ENCODE measurements around the gene SMAD3. TPM values are rescaled to one million over a fixed set of nuclear protein-coding genes. Genes with fewer than 3 reads are reported as not detected.

The SMAD3 gene
- total RNA-seq, 2 donors from 2014 or later: 19.7 to 52.4 TPM

DNA sequence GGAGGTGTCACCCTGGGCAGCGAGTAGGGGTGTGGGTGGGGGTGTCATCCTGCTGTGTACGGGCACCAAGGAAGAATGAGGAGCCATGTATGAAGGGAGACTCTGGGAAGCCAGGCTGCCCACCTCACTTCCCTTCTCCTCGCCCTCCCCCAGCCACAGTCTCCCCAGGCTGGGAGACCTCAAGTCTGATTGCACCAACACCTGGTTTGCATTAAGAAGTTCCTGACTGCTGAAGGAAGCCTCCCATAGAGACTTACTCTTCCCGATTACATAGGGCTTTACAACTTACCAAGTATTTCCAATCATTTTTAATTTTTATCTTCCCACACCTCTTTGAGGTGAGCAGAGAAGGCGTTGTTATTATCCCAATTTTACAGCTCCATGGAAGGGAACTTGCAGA lies 29.5 kb upstream of the SMAD3 start:
- 88 to 93% methylated on average over 5 of the region's 5 CpGs for WGBS, 2 donors
- no peak for ATAC-seq
- intact Hi-C loops (cut with DNase I): no loop called here

DNA sequence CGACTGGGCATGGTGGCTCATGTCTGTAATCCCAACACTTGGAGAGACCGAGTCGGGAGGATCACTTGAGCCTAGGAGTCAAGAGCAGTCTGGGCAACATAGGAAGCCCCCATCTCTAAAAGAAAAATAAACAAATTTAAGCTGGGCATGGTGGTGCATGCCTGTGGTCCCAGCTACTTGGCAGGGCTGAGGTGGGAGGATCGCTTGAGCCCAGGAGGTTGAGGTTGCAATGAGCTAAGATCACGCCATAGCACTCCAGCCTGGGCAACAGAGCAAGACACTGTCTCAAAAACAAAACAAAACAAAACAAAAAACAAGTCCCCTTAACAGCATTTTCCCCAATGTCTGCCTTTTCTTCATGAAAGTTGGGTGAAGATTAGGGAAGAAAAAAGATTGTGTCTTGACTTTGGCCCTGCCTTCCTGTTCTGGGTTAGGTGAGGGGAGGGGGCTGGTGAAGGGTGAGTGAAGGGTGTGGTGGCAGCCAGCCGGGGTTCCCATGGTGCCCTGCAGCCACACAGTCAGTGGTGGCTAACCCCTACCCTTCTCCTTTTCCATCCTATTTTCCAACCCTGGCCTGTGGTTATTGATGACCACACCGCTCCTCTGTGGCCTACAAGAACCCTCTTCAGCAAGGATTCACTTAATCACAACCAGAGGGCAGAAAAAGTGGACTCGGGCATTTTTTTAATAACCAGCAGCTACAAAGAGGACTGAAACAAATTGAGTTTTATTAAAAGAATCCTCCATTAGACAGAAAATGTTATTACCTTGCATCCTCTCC lies 28.4 kb upstream of the SMAD3 start:
- intact Hi-C loops (cut with DNase I): no loop called here
- Histone ChIP-seq H3K27me3 (no peaks in the 10 kb centered on the region), H3K4me3 (no peak overlapping the region), H3K9me3 (no peaks in the 10 kb centered on the region), H3K36me3 (replicated peaks in 1 of 2; ENCODE audit: insufficient read depth in 1 of 2, low read depth in 2 of 2) (no peaks in the 10 kb centered on the region), H3K27ac (no peak overlapping the region), H3K4me1 (peaks cover 17% of the 10 kb centered on the region)
- DNase-seq (no peak), ATAC-seq (no peak)
- no peak for TF ChIP-seq POLR2A (IDR thresholded peaks at IDR 0.05)
- TF ChIP-seq CTCF (IDR thresholded peaks at IDR 0.05): no peak
- WGBS, 2 donors: 87 to 89% methylated on average over 8 of the region's 8 CpGs

More for the DNA sequence above, 29.5 kb upstream of the SMAD3 start:
- no peak for TF ChIP-seq POLR2A (IDR thresholded peaks at IDR 0.05)
- Histone ChIP-seq H3K4me1 (peaks cover 19% of the 10 kb centered on the region), H3K9me3 (no peaks in the 10 kb centered on the region), H3K27ac (no peak overlapping the region), H3K4me3 (no peak overlapping the region), H3K27me3 (no peaks in the 10 kb centered on the region), H3K36me3 (replicated peaks in 1 of 2; ENCODE audit: insufficient read depth in 1 of 2, low read depth in 2 of 2) (no peaks in the 10 kb centered on the region)
- no peak for DNase-seq

DNA sequence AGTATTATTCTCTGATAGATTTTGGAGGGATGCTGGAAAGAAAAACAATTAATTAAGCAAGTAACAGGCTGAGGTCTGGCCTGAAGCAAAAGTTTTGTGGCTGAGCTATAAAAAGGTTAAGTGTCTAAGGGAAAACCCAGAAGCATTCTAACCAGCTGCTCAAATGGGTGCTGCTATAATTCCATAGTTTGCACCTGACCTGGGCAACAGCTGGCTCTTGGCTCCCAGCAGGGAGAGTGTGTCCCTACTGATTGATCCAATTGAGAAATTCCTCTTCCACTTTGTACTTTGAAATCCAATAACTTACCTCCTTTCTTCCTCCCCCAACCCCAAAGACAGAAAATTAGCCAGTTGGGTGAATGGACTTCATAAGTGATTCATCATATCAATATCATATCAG lies 27.7 kb upstream of the SMAD3 start:
- Histone ChIP-seq H3K4me3 (no peak overlapping the region), H3K27me3 (no peaks in the 10 kb centered on the region), H3K36me3 (replicated peaks in 1 of 2; ENCODE audit: insufficient read depth in 1 of 2, low read depth in 2 of 2) (no peaks in the 10 kb centered on the region), H3K27ac (no peak overlapping the region), H3K4me1 (peaks cover 24% of the 10 kb centered on the region), H3K9me3 (no peaks in the 10 kb centered on the region)
- ATAC-seq (no peak), DNase-seq (no peak)
- no peak for TF ChIP-seq POLR2A (IDR thresholded peaks at IDR 0.05)
- TF ChIP-seq CTCF (IDR thresholded peaks at IDR 0.05): no peak
- intact Hi-C loops (cut with DNase I): no loop called here

- H3K9me3 ChIP-seq: no peaks in the 10 kb centered on the region
- H3K36me3 ChIP-seq (replicated peaks in 1 of 2; ENCODE audit: insufficient read depth in 1 of 2, low read depth in 2 of 2): no peaks in the 10 kb centered on the region
- intact Hi-C loops (cut with DNase I): no loop called here
- TF ChIP-seq CTCF (IDR thresholded peaks at IDR 0.05): no peak
- no peak for TF ChIP-seq POLR2A (IDR thresholded peaks at IDR 0.05)
- no peak overlapping the region for H3K4me3 ChIP-seq
- no peak for ATAC-seq
- no peak for DNase-seq
- H3K27me3 ChIP-seq: no peaks in the 10 kb centered on the region
- H3K27ac ChIP-seq: no peak overlapping the region
- H3K4me1 ChIP-seq: peaks cover 23% of the 10 kb centered on the region
Observed at GRCh38 chr15:67038736-67039135, 26.7 kb upstream of the SMAD3 start.

- no peak for ATAC-seq
- WGBS, 2 donors: 84 to 98% methylated on average over 8 to 10 of the region's 10 CpGs
- Histone ChIP-seq H3K4me3 (no peak overlapping the region), H3K4me1 (peaks cover 30% of the 10 kb centered on the region), H3K27ac (no peak overlapping the region), H3K27me3 (no peaks in the 10 kb centered on the region), H3K9me3 (no peaks in the 10 kb centered on the region), H3K36me3 (replicated peaks in 1 of 2; ENCODE audit: insufficient read depth in 1 of 2, low read depth in 2 of 2) (no peaks in the 10 kb centered on the region)
- no peak for TF ChIP-seq POLR2A (IDR thresholded peaks at IDR 0.05)
- no peak for TF ChIP-seq CTCF (IDR thresholded peaks at IDR 0.05)
- intact Hi-C loops (cut with DNase I): no loop called here
- DNase-seq: no peak
Observed at GRCh38 chr15:67039384-67040075, 25.9 kb upstream of the SMAD3 start.

All from body of pancreas (tissue), 4 donors.